NCI-H69 (cell line): ENCODE results near the gene PAK4.

Experiments
- DNase-seq: peaks from one replicate; lab custom pipeline; 2025; lab: John Stamatoyannopoulos, UW

PAK4 gene

GRCh38 chr19:39165857-39166256 lies 40.3 kb downstream of the PAK4 start:
- no peak for DNase-seq

- peak; percentile 59 for DNase-seq
These were observed 41.2 kb downstream of the PAK4 start for GRCh38 chr19:39166571-39167391.

- no peak for DNase-seq
These were observed 42.1 kb downstream of the PAK4 start for GRCh38 chr19:39167461-39168257.

- DNase-seq, result no peak
These were observed 42.9 kb downstream of the PAK4 start for GRCh38 chr19:39168258-39169142.

GRCh38 chr19:39169143-39169810 lies 43.7 kb downstream of the PAK4 start:
- DNase-seq, result no peak

- no peak for DNase-seq
These were observed 45.0 kb downstream of the PAK4 start for GRCh38 chr19:39170386-39171231.

- DNase-seq, result peak; percentile 25
These were observed 46.2 kb downstream of the PAK4 start for GRCh38 chr19:39171479-39172465.

GRCh38 chr19:39172700-39173501 lies 47.3 kb downstream of the PAK4 start:
- DNase-seq, result no peak

GRCh38 chr19:39173502-39173991 lies 48.0 kb downstream of the PAK4 start:
- no peak for DNase-seq

- DNase-seq, result no peak
These were observed 48.6 kb downstream of the PAK4 start for GRCh38 chr19:39174142-39174541.

GRCh38 chr19:39174558-39175544 lies 49.3 kb downstream of the PAK4 start:
- no peak for DNase-seq

GRCh38 chr19:39175564-39175963 lies 50.0 kb downstream of the PAK4 start:
- DNase-seq, result no peak

GRCh38 chr19:39177110-39177699 lies 51.6 kb downstream of the PAK4 start:
- no peak for DNase-seq

- DNase-seq, result no peak
These were observed 52.1 kb downstream of the PAK4 start for GRCh38 chr19:39177736-39178135.

GRCh38 chr19:39178296-39179006 lies 52.9 kb downstream of the PAK4 start:
- DNase-seq, result no peak

GRCh38 chr19:39179754-39180153 lies 54.2 kb downstream of the PAK4 start:
- DNase-seq, result no peak
